Liver (tissue), 9 donors: ENCODE results near the gene ADCK1. TPM values are rescaled to one million over a fixed set of nuclear protein-coding genes. Genes with fewer than 3 reads are reported as not detected.

ENCODE experiments used
- DNase-seq: peaks from one replicate; pipeline ENCODE4 v3.0.0-alpha.2; 2017; ENCODE audit warnings: low spot score
- H3K27ac ChIP-seq, 2 donors: one replicate each; pipeline ENCODE4 v1.7.0; 2013; ENCODE audit warnings: inconsistent platforms in 2 of 2, low read length in 2 of 2, control low read depth in 1 of 2, low read depth in 1 of 2, mild to moderate bottlenecking in 1 of 2
- H3K27me3 ChIP-seq, 4 donors: one replicate each; pipeline versions ENCODE4 v1.6.1 to v1.7.0; 2013; ENCODE audit warnings: low read length in 3 of 4, inconsistent platforms in 1 of 4, mild to moderate bottlenecking in 1 of 4, moderate library complexity in 1 of 4; ENCODE audit not compliant: control insufficient read depth in 4 of 4, insufficient read depth in 4 of 4
- H3K36me3 ChIP-seq, 4 donors: one replicate each; pipeline versions ENCODE4 v1.6.1 to v1.7.0; 2013; ENCODE audit warnings: low read length in 3 of 4, mild to moderate bottlenecking in 3 of 4, low read depth in 1 of 4, moderate library complexity in 1 of 4; ENCODE audit not compliant: control insufficient read depth in 4 of 4, insufficient read depth in 3 of 4
- H3K4me1 ChIP-seq, 4 donors: one replicate each; pipeline versions ENCODE4 v1.6.1 to v1.7.0; 2013; ENCODE audit warnings: low read length in 3 of 4, mild to moderate bottlenecking in 3 of 4, moderate library complexity in 1 of 4; ENCODE audit not compliant: control insufficient read depth in 4 of 4, insufficient read depth in 4 of 4
- H3K4me3 ChIP-seq, 3 donors: one replicate each; pipeline versions ENCODE4 v1.6.1 to v1.7.0; 2013; ENCODE audit warnings: low read length in 3 of 3, control low read depth in 1 of 3, low read depth in 1 of 3, mild to moderate bottlenecking in 1 of 3
- H3K9ac ChIP-seq, 2 donors: one replicate each; pipeline ENCODE4 v1.7.0; 2013; ENCODE audit warnings: low read length in 2 of 2, mild to moderate bottlenecking in 2 of 2, moderate library complexity in 2 of 2, control low read depth in 1 of 2, low read depth in 1 of 2
- H3K9me3 ChIP-seq, 4 donors: one replicate each; pipeline versions ENCODE4 v1.6.1 to v1.7.0; 2013; ENCODE audit warnings: low read length in 3 of 4; ENCODE audit not compliant: control insufficient read depth in 4 of 4
- EGR1 ChIP-seq, 2 donors: IDR thresholded peaks; 2 replicates each; pipeline ENCODE4 v1.6.1; 2016 to 2018; ENCODE audit warnings: antibody characterized with exemption in 2 of 2, low read depth in 2 of 2
- FOXA1 ChIP-seq: IDR thresholded peaks from 2 replicates; pipeline ENCODE4 v1.6.1; 2016; ENCODE audit warnings: antibody characterized with exemption
- FOXA2 ChIP-seq: IDR thresholded peaks from 2 replicates; pipeline ENCODE4 v1.6.1; 2016; ENCODE audit warnings: antibody characterized with exemption
- GABPA ChIP-seq, 2 donors: IDR thresholded peaks in 1 of 2; conservative IDR thresholded peaks in 1 of 2; 2 replicates each; pipeline ENCODE4 v1.6.1; 2016; ENCODE audit warnings: antibody characterized with exemption in 2 of 2, mild to moderate bottlenecking in 1 of 2, moderate library complexity in 1 of 2
- HNF4A ChIP-seq, 2 donors: conservative IDR thresholded peaks; 2 replicates each; pipeline ENCODE4 v1.6.1; 2016; ENCODE audit warnings: antibody characterized with exemption in 2 of 2, mild to moderate bottlenecking in 2 of 2
- HNF4G ChIP-seq: IDR thresholded peaks from 2 replicates; pipeline ENCODE4 v1.6.1; 2016; ENCODE audit warnings: antibody characterized with exemption
- JUND ChIP-seq, 2 donors: IDR thresholded peaks; 2 replicates each; pipeline ENCODE4 v1.6.1; 2016; ENCODE audit warnings: antibody characterized with exemption in 2 of 2
- RAD21 ChIP-seq, 2 donors: IDR thresholded peaks; 2 replicates each; pipeline ENCODE4 v1.6.1; 2016; ENCODE audit warnings: antibody characterized with exemption in 2 of 2, mild to moderate bottlenecking in 2 of 2
- RXRA ChIP-seq, 2 donors: IDR thresholded peaks; 2 replicates each; pipeline ENCODE4 v1.6.1; 2017 to 2018; ENCODE audit warnings: antibody characterized with exemption in 2 of 2, mild to moderate bottlenecking in 1 of 2
- SP1 ChIP-seq: IDR thresholded peaks from 2 replicates; pipeline ENCODE4 v1.6.1; 2018; ENCODE audit warnings: antibody characterized with exemption, mild to moderate bottlenecking
- TAF1 ChIP-seq: conservative IDR thresholded peaks from 2 replicates; pipeline ENCODE4 v1.6.1; 2016; ENCODE audit warnings: antibody characterized with exemption, mild to moderate bottlenecking
- YY1 ChIP-seq: IDR thresholded peaks from 2 replicates; pipeline ENCODE4 v1.6.1; 2016; ENCODE audit warnings: antibody characterized with exemption, mild to moderate bottlenecking
- polyA plus RNA-seq, 2 donors: library from polyadenylated mRNA; stranded (reverse) in 1 of 2; unstranded in 1 of 2; fragments of 200-250 nt in 1 of 2; fragments of >200 nt in 1 of 2; fragmentation: Nextera tagmentation in 1 of 2; extraction: Ambion mirVana in 1 of 2; gene quantifications; one replicate each; pipeline versions ENCODE4 v1.2.1 to v1.2.3, GENCODE V29; 2013 to 2015
- total RNA-seq, 2 donors: library from RNA; depleted of rRNA; stranded (reverse); fragments of >200 nt; gene quantifications; one replicate each; pipeline ENCODE4 v1.2.3, GENCODE V29; 2014
- TF ChIP-seq, protein P1 (sequence below): IDR thresholded peaks from 2 replicates; pipeline ENCODE4 v1.6.1; 2016; ENCODE audit warnings: antibody characterized with exemption
- TF ChIP-seq, protein P2 (sequence below): IDR thresholded peaks from 2 replicates; pipeline ENCODE4 v1.6.1; 2016; ENCODE audit warnings: antibody characterized with exemption
- TF ChIP-seq, protein P3 (sequence below): IDR thresholded peaks from 2 replicates; pipeline ENCODE4 v1.6.1; 2016; ENCODE audit warnings: antibody characterized with exemption
- TF ChIP-seq, protein P4 (sequence below): fragments of 150-350 bp; IDR thresholded peaks from 2 replicates; pipeline ENCODE4 v1.5.1; 2017; ENCODE audit warnings: improper control_type of control experiment, low read depth, low read length; ENCODE audit not compliant: missing input control
- TF ChIP-seq, protein P5 (sequence below): IDR thresholded peaks from 2 replicates; pipeline ENCODE4 v1.6.1; 2016; ENCODE audit warnings: antibody characterized with exemption, mild to moderate bottlenecking
- donor health status: healthy.
- donor health status: healthy.
- donor health status: healthy.
- donor health status: healthy.
- donor health status: healthy.

The ADCK1 gene
- total and polyA plus RNA-seq, 4 donors = 4.0 to 4.9 (median 4.4) TPM

DNA sequence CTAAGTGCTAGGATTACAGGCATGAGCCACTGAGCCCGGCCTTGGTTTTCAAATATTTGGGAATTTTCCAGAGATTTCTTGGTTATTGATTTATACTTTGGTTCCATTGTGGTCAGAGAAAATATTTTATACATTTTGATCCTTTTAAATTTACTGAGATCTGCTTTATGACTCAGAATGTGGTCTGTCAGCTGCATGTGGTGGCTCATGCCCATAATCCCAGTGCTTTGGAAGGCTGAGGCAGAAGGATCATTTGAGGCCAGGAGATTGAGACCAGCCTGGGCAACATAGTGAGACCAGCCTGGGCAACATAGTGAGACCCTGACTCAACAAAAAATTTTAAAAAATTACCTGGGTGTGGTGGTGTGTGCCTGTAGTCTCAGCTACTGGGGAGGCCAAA lies 49.8 kb downstream of the ADCK1 start (continued):
- TF ChIP-seq FOXA2 (no peak), SP1 (no peak), HNF4A (conservative IDR thresholded peaks at IDR 0.05) (no peak), GABPA (IDR thresholded peaks at IDR 0.05 in 1 of 2, conservative IDR thresholded peaks at IDR 0.05 in 1 of 2) (no peak), RXRA (IDR thresholded peaks at IDR 0.05) (no peak)
- TF ChIP-seq, protein P1, sequence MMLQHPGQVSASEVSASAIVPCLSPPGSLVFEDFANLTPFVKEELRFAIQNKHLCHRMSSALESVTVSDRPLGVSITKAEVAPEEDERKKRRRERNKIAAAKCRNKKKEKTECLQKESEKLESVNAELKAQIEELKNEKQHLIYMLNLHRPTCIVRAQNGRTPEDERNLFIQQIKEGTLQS = no peak
- TF ChIP-seq, protein P2, sequence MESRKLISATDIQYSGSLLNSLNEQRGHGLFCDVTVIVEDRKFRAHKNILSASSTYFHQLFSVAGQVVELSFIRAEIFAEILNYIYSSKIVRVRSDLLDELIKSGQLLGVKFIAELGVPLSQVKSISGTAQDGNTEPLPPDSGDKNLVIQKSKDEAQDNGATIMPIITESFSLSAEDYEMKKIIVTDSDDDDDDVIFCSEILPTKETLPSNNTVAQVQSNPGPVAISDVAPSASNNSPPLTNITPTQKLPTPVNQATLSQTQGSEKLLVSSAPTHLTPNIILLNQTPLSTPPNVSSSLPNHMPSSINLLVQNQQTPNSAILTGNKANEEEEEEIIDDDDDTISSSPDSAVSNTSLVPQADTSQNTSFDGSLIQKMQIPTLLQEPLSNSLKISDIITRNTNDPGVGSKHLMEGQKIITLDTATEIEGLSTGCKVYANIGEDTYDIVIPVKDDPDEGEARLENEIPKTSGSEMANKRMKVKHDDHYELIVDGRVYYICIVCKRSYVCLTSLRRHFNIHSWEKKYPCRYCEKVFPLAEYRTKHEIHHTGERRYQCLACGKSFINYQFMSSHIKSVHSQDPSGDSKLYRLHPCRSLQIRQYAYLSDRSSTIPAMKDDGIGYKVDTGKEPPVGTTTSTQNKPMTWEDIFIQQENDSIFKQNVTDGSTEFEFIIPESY = no peak

DNA sequence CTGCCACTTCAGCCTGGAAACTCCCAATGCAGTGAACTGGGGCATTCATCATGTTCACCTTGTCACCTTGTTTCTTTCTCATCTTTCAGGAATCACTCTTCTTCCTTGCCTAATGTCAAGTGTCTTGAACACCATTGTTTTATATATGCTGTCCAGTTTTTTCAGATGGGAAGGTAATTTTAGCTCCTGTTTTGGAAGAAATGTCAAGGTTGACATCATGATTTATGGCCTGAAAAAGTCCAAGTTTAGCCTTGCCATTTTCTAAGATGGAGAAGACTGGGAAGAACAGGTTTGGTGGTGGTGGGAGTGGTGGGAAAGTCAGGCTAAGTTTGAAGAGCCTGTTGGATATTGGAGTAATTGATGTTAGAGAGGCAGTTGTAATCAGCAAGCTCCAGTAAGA lies 54.0 kb downstream of the ADCK1 start:
- Histone ChIP-seq H3K9ac (no peak overlapping the region), H3K4me3 (no peak overlapping the region), H3K4me1 (no peaks in the 10 kb centered on the region), H3K36me3 (no peaks in the 10 kb centered on the region), H3K9me3 (no peaks in the 10 kb centered on the region), H3K27me3 (no peaks in the 10 kb centered on the region), H3K27ac (no peak overlapping the region)
- TF ChIP-seq JUND (IDR thresholded peaks at IDR 0.05) (no peak), HNF4A (conservative IDR thresholded peaks at IDR 0.05) (no peak), EGR1 (IDR thresholded peaks at IDR 0.05; ENCODE audit: low read depth in 2 of 2) (no peak), FOXA1 (no peak), SP1 (no peak), TAF1 (no peak), RXRA (IDR thresholded peaks at IDR 0.05) (no peak), HNF4G (no peak), FOXA2 (no peak), YY1 (no peak), RAD21 (IDR thresholded peaks at IDR 0.05) (no peak)
- TF ChIP-seq, protein P3, sequence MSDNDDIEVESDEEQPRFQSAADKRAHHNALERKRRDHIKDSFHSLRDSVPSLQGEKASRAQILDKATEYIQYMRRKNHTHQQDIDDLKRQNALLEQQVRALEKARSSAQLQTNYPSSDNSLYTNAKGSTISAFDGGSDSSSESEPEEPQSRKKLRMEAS = no peak
- TF ChIP-seq, protein P1 = no peak
- TF ChIP-seq, protein P4, sequence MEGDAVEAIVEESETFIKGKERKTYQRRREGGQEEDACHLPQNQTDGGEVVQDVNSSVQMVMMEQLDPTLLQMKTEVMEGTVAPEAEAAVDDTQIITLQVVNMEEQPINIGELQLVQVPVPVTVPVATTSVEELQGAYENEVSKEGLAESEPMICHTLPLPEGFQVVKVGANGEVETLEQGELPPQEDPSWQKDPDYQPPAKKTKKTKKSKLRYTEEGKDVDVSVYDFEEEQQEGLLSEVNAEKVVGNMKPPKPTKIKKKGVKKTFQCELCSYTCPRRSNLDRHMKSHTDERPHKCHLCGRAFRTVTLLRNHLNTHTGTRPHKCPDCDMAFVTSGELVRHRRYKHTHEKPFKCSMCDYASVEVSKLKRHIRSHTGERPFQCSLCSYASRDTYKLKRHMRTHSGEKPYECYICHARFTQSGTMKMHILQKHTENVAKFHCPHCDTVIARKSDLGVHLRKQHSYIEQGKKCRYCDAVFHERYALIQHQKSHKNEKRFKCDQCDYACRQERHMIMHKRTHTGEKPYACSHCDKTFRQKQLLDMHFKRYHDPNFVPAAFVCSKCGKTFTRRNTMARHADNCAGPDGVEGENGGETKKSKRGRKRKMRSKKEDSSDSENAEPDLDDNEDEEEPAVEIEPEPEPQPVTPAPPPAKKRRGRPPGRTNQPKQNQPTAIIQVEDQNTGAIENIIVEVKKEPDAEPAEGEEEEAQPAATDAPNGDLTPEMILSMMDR = no peak
- TF ChIP-seq, protein P2 = no peak
- TF ChIP-seq, protein P5, sequence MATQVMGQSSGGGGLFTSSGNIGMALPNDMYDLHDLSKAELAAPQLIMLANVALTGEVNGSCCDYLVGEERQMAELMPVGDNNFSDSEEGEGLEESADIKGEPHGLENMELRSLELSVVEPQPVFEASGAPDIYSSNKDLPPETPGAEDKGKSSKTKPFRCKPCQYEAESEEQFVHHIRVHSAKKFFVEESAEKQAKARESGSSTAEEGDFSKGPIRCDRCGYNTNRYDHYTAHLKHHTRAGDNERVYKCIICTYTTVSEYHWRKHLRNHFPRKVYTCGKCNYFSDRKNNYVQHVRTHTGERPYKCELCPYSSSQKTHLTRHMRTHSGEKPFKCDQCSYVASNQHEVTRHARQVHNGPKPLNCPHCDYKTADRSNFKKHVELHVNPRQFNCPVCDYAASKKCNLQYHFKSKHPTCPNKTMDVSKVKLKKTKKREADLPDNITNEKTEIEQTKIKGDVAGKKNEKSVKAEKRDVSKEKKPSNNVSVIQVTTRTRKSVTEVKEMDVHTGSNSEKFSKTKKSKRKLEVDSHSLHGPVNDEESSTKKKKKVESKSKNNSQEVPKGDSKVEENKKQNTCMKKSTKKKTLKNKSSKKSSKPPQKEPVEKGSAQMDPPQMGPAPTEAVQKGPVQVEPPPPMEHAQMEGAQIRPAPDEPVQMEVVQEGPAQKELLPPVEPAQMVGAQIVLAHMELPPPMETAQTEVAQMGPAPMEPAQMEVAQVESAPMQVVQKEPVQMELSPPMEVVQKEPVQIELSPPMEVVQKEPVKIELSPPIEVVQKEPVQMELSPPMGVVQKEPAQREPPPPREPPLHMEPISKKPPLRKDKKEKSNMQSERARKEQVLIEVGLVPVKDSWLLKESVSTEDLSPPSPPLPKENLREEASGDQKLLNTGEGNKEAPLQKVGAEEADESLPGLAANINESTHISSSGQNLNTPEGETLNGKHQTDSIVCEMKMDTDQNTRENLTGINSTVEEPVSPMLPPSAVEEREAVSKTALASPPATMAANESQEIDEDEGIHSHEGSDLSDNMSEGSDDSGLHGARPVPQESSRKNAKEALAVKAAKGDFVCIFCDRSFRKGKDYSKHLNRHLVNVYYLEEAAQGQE = no peak
- DNase-seq = no peak
